GM18508 (cell line): ENCODE results near the gene DHRS13.
"Not testable (repeated sequence)": the region's sequence is repeated elsewhere in the genome, so short reads cannot be mapped to it uniquely, and the experiment has no call there.

Source experiments
- ATAC-seq: cut with Tn5 transposase; IDR thresholded peaks from one replicate; pipeline ENCODE4 v1.9.1; 2021; ENCODE audit warnings: moderate number of reproducible peaks; ENCODE audit not compliant: insufficient read depth, unreplicated experiment

The DHRS13 gene

DNA sequence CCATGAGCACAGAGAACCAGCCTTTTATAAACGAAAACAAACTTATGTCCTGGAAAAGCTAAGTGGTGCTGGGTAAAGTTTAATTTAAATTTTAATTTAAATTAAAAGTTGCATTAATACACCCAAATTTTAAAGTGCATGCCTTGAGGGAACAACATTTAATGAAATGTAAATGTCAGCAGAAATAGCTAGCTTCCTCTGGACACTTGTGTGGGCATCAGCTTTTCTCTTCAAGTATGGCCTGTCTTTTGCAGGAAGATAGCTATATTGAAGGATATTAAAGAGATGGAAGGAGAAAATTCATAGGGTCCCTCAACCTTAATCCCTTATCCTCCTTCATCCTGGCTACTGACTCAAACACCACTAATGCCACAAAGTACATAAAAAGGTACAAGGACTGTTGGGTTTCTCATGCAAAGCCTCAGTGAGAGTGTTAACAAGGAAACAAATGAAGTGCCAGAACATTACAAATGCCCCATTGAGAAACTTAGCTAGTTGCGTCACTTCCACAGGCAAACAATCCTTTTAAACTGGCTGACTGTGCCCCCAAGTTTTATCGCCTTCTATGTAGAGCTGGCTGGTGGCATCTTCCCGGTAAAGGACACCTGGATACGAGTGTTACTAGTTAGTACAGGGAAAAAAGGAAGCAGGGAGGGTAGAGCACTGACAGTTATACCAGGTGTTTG lies 34.3 kb upstream of the DHRS13 start:
- no peak for ATAC-seq

- no peak for ATAC-seq
These were observed 33.0 kb upstream of the DHRS13 start for GRCh38 chr17:28935744-28936460.

- ATAC-seq, result not testable (repeated sequence)
These were observed 31.6 kb upstream of the DHRS13 start for GRCh38 chr17:28934508-28934907.

DNA sequence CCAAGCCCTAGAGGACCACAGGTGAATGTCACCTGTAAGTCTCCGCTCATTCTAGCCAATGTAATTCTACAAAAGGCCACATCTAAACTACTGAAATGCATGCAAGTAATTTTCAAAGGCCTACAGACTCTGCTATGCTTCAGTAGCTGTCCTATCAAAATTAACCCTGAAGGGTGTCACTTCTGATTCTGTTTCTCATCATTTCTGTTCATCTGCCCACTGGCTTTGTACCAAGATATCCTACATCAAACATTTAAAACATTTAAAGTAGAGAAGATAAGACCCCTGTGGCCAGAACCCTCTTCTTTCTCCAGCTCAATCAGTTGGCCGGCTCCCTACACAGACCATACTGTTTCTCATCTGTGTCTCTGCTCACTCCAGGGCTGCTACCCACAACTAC lies 26.9 kb upstream of the DHRS13 start:
- no peak for ATAC-seq

DNA sequence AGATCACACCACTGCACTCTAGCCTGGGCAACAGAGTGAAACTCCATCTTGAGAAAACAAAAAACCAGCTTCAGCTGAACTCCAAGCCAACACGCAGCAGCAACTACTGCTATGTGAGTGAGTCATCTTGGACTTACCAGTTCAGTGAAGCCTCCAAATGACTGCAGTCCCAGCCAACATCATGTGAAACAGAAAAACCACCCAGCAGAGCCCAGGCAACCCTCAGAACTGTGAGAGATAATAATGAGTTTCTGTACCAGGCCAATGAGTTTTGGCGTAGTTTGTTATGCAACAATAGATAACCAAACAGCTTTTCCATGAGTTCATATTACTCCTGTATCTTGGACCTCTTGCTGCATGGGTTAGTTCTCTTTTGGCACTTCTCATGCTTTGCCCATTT lies 25.2 kb upstream of the DHRS13 start:
- ATAC-seq, result no peak

GRCh38 chr17:28926786-28927185 lies 23.9 kb upstream of the DHRS13 start:
- no peak for ATAC-seq

GRCh38 chr17:28926366-28926765 lies 23.5 kb upstream of the DHRS13 start:
- no peak for ATAC-seq

DNA sequence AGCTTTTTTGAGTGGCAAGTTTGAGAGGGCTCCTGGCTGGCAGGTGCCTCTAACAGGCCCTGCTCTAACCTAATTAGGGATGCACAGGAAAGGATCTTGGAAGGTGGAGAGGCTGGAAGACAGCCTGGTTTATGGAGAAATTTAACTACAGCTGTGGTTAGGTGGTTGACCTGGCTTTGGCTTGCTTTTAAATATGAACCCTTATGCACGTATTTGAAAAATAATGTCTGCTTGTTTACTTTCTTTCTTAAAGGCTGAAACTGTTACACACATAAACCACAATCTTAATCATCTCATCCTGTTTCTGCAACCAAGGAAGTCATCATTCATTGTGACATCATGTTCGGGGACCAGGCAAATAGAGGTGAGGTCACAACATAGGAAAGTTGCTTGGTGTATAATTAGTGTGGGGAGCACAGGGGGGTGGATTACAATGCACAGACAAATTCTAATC lies 23.1 kb upstream of the DHRS13 start:
- ATAC-seq, result no peak

- no peak for ATAC-seq
These were observed 17.3 kb upstream of the DHRS13 start for GRCh38 chr17:28920201-28920600.

DNA sequence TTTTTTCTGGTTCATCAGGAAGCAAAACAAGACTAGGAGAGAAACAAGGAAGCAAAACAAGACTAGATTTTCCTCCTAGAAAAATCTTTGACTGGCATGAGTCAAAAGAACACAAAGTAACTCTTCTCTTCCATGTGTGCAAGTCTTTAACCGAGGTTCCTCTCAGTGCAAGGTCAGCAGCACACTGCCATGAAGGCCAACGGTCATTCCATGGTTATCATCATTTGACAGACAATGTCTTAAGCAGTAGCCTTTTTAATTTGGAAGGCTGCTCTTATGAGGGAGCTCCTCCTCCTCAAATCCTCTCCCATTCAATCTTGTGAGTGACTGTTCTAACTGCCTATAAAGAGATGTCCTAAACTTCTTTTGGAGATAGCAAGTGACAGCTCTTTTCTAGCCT lies 15.4 kb upstream of the DHRS13 start:
- ATAC-seq, result no peak

DNA sequence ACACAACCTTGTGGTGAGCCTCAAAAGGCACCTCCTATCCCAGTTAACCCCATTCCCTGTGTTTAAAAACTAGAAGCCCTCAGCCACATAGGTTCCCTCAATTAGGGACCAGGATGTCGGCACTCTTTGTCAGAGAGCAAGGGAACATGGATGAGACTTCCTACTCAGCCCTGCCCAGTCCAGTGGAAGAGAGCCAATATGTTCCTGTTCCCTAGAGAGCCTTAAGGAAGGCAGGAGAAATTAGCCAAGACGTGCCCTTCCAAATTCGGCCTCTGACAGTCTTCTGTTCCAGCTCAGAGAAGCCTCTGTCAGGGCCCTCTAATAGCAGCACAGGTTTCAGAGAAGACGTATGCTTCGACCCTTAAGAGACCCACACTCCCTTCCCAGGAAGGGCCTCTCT lies 14.6 kb upstream of the DHRS13 start:
- ATAC-seq, result no peak

GRCh38 chr17:28917029-28917428 lies 14.2 kb upstream of the DHRS13 start:
- no peak for ATAC-seq

- no peak for ATAC-seq
These were observed 13.5 kb upstream of the DHRS13 start for GRCh38 chr17:28916302-28916934.

GRCh38 chr17:28912938-28913333 lies 10.1 kb upstream of the DHRS13 start:
- no peak for ATAC-seq

DNA sequence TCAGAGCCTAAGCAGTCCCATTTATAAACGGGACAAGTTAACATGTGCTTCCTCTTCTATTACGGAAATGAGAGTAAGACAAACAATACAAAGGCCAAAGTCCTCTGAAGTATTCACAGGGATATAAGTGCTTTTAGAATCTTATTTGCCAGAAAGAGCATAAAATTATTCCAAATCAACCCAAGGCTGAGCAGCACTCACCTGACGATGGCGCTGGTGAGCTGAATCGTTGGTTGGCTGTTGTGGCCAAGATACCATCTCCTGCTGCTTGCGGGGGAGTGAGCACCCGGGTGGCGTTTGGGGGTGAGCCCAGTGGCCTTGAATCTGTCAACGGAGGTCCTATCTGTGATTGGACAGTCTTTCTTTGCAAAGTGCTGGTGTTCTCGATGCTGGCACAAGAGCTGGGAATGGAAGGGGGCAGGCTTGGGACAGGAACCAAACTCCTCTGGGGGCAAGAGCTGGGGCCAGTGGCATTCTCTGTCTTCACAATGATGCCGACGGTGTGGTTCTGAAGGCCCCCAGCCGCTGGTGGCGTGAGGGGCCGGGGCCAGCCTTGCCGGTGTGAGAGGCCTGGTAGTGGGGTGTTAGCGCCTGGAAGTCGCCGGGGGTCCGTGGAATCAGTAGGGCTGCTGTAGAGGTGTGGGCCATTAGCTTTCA lies 9.5 kb upstream of the DHRS13 start:
- ATAC-seq, result no peak

GRCh38 chr17:28911411-28912045 lies 8.6 kb upstream of the DHRS13 start:
- no peak for ATAC-seq

DNA sequence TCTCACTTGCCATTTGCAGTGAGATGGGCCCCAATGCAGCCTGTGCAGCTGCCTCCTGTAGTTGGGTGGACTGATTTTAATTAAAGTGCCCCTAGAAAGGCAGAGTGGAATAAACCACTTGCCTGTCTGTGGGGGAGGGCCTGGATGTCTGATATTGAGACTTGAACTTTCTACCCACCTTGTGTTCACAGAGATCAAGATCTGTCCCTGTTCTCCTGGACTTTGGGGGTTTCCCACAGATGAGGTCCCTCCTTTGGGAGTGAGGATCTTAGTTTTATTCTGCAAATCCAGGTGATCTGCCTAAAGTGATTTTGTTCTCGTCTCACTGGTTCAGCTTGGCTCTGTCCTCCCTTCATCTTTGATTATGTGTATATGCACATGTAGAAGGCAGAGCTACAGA lies 7.7 kb upstream of the DHRS13 start:
- ATAC-seq, result no peak

GRCh38 chr17:28908640-28909167 lies 5.8 kb upstream of the DHRS13 start:
- ATAC-seq, result no peak

- no peak for ATAC-seq
These were observed 5.0 kb upstream of the DHRS13 start for GRCh38 chr17:28907709-28908475.
